ENCODE measurements around the gene GP1BB. TPM values are rescaled to one million over a fixed set of nuclear protein-coding genes. Genes with fewer than 3 reads are reported as not detected.

Gene GP1BB
- total RNA-seq, 1 donor from 2014 or later, result 0.95 TPM

DNA sequence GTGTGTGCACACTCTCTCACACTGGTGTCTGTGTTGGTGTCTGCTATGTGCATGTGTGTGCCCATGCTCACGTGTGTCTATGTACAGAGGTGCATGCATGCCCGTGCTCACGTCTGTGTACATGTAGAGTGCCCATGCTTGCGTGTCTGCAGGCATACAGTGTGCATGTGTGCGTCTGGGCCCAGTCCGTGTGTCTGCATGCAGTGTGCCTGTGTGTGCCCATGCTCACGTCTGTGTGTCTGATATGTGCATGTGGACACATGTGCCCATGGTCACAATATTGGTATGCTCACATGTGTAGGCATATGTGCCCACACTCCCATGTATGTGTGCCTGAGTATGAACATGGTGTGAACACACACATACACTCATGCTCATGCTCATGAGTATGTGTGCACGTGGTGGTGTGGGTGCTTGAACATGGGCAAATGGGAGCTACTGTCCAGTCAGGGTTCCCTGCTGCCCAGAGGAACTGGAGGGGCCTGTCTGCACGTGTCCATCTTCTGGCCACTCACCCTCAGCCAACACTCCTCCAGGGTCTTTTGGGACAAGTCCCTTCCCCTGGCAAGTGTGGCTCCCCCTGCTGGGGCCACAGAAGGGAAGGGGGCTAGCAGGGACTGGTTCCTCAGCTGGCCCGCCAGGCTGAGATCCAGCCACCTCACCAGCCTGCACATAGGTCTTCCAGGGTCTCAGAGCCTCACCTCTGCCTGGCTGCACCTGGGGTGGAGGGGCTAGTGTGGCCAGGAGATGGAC lies 29.9 kb downstream of the GP1BB start:
- Histone ChIP-seq H3K9me3 (ENCODE audit: insufficient read depth, low read depth, low read length) (no peaks in the 10 kb centered on the region), H3K4me3 (ENCODE audit: insufficient read depth, low read depth, low read length) (no peak overlapping the region), H3K27ac (ENCODE audit: low read depth, low read length) (no peak overlapping the region), H4K20me1 (ENCODE audit: insufficient read depth, low read length) (peaks cover 11% of the 10 kb centered on the region), H3K9ac (ENCODE audit: low read length) (no peak overlapping the region), H2AFZ (ENCODE audit: low read depth, low read length) (no peak overlapping the region), H3K27me3 (ENCODE audit: insufficient read depth, low read length) (peaks cover 64% of the 10 kb centered on the region), H3K4me1 (ENCODE audit: insufficient read depth, low read length) (peaks cover 8% of the 10 kb centered on the region), H3K4me2 (ENCODE audit: low read length) (no peak overlapping the region), H3K79me2 (ENCODE audit: insufficient read depth, low read length) (no peaks in the 10 kb centered on the region), H3K36me3 (ENCODE audit: insufficient read depth, low read length) (no peaks in the 10 kb centered on the region)
- Mint-ChIP-seq H3K4me3 (ENCODE audit: unreplicated experiment) (no peak overlapping the region), H3K27ac (ENCODE audit: unreplicated experiment) (no peak overlapping the region), H3K9me3 (ENCODE audit: unreplicated experiment) (peaks cover 2% of the 10 kb centered on the region), H3K27me3 (ENCODE audit: low read depth, unreplicated experiment) (peaks cover 57% of the 10 kb centered on the region), H3K36me3 (ENCODE audit: low read depth, unreplicated experiment) (no peaks in the 10 kb centered on the region), H3K4me1 (ENCODE audit: low read depth, unreplicated experiment) (no peaks in the 10 kb centered on the region)
- TF ChIP-seq, protein P1, sequence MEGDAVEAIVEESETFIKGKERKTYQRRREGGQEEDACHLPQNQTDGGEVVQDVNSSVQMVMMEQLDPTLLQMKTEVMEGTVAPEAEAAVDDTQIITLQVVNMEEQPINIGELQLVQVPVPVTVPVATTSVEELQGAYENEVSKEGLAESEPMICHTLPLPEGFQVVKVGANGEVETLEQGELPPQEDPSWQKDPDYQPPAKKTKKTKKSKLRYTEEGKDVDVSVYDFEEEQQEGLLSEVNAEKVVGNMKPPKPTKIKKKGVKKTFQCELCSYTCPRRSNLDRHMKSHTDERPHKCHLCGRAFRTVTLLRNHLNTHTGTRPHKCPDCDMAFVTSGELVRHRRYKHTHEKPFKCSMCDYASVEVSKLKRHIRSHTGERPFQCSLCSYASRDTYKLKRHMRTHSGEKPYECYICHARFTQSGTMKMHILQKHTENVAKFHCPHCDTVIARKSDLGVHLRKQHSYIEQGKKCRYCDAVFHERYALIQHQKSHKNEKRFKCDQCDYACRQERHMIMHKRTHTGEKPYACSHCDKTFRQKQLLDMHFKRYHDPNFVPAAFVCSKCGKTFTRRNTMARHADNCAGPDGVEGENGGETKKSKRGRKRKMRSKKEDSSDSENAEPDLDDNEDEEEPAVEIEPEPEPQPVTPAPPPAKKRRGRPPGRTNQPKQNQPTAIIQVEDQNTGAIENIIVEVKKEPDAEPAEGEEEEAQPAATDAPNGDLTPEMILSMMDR (IDR thresholded peaks at IDR 0.05; ENCODE audit: insufficient read depth, low read depth, low read length), result no peak
- no peak for TF ChIP-seq EZH2 (IDR thresholded peaks at IDR 0.05; ENCODE audit: insufficient read depth, low read length)
- no peak for FAIRE-seq
- no peak for DNase-seq (ENCODE audit: low read depth)

DNA sequence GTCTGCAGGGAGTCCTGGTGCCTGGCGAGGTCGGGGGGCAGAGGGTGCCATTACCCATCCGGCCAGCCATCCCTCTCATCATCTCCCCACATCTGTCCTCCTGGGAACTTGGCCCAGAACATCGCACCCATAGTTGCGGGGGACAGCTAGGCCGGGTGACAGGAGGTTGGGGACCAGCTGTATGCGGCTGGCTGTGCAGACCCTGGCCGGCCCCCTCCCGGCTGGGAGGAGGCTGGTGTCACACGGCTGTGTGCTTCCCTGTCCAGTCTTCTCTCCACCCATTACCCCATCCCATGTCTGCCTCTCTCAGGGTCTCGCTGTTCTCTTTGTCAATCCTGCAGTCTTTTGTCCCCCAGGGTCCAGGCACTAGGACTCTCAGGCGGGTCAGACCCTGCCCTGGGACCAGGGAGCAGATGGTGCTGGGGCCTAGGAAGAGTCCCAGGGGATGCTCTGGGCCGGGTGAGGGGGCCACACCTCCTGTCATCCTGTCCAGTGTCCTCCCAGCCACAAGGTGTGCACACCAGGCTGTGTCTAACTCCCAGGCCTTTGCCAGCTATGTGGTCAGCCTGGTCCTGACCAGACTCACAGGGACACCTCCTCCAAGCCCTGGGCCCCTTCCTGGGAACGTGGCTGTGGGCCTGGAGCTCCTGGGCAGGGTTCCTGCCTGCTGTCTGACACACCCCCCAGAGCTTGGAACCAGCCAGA lies 30.8 kb downstream of the GP1BB start:
- Histone ChIP-seq H3K4me1 (ENCODE audit: insufficient read depth, low read length) (peaks cover 8% of the 10 kb centered on the region), H3K79me2 (ENCODE audit: insufficient read depth, low read length) (no peaks in the 10 kb centered on the region), H3K4me2 (ENCODE audit: low read length) (no peak overlapping the region), H3K9me3 (ENCODE audit: insufficient read depth, low read depth, low read length) (no peaks in the 10 kb centered on the region), H2AFZ (ENCODE audit: low read depth, low read length) (no peak overlapping the region), H3K4me3 (ENCODE audit: insufficient read depth, low read depth, low read length) (no peak overlapping the region), H3K27me3 (ENCODE audit: insufficient read depth, low read length) (peaks cover 65% of the 10 kb centered on the region), H3K27ac (ENCODE audit: low read depth, low read length) (no peak overlapping the region), H3K36me3 (ENCODE audit: insufficient read depth, low read length) (no peaks in the 10 kb centered on the region), H4K20me1 (ENCODE audit: insufficient read depth, low read length) (peaks cover 11% of the 10 kb centered on the region), H3K9ac (ENCODE audit: low read length) (no peak overlapping the region)
- Mint-ChIP-seq H3K9me3 (ENCODE audit: unreplicated experiment) (peaks cover 2% of the 10 kb centered on the region), H3K36me3 (ENCODE audit: low read depth, unreplicated experiment) (no peaks in the 10 kb centered on the region), H3K27ac (ENCODE audit: unreplicated experiment) (no peak overlapping the region), H3K4me3 (ENCODE audit: unreplicated experiment) (no peak overlapping the region), H3K4me1 (ENCODE audit: low read depth, unreplicated experiment) (no peaks in the 10 kb centered on the region), H3K27me3 (ENCODE audit: low read depth, unreplicated experiment) (peaks cover 50% of the 10 kb centered on the region)
- TF ChIP-seq, protein P1 (IDR thresholded peaks at IDR 0.05; ENCODE audit: insufficient read depth, low read depth, low read length), result no peak
- TF ChIP-seq EZH2 (IDR thresholded peaks at IDR 0.05; ENCODE audit: insufficient read depth, low read length), result no peak
- DNase-seq (ENCODE audit: low read depth), result no peak
- FAIRE-seq, result no peak

All from astrocyte (in vitro differentiated cells and primary cell).